CD14-positive monocyte (primary cell): Measurements from ENCODE around the gene EFEMP2. TPM values are rescaled to one million over a fixed set of nuclear protein-coding genes. Genes with fewer than 3 reads are reported as not detected.

Experiments
- DNase-seq, 3 donors: peaks; one replicate each; pipeline ENCODE4 v3.0.0-alpha.2; 2011 to 2022
- H2AFZ ChIP-seq: 2 replicates; pipeline ENCODE4 v1.6.0; 2012; ENCODE audit warnings: mild to moderate bottlenecking, low read depth, low read length, inconsistent platforms; ENCODE audit not compliant: insufficient read depth, poor library complexity, severe bottlenecking
- H3K27ac ChIP-seq, 2 donors: 1 replicate in 1 of 2; 2 replicates in 1 of 2; pipeline ENCODE4 v1.5.1; 2012 to 2013; ENCODE audit warnings: low read length in 2 of 2, control low read depth in 1 of 2, inconsistent platforms in 1 of 2, low read depth in 1 of 2, mild to moderate bottlenecking in 1 of 2
- H3K27me3 ChIP-seq, 2 donors: one replicate each; pipeline versions ENCODE4 v1.6.0 to v1.6.1; 2011 to 2013; ENCODE audit warnings: low read length in 2 of 2; ENCODE audit not compliant: control insufficient read depth in 2 of 2, insufficient read depth in 2 of 2
- H3K36me3 ChIP-seq, 2 donors: replicated peaks in 1 of 2; 1 replicate in 1 of 2; 2 replicates in 1 of 2; pipeline versions ENCODE4 v1.5.1 to v1.6.1; 2012 to 2013; ENCODE audit warnings: low read length in 2 of 2, control low read depth in 1 of 2, inconsistent platforms in 1 of 2, mild to moderate bottlenecking in 1 of 2; ENCODE audit not compliant: insufficient read depth in 2 of 2, control insufficient read depth in 1 of 2
- H3K4me1 ChIP-seq, 2 donors: 1 replicate in 1 of 2; 2 replicates in 1 of 2; pipeline versions ENCODE4 v1.5.1 to v1.6.1; 2012 to 2013; ENCODE audit warnings: low read length in 2 of 2, control low read depth in 1 of 2, inconsistent platforms in 1 of 2, mild to moderate bottlenecking in 1 of 2, moderate library complexity in 1 of 2; ENCODE audit not compliant: insufficient read depth in 2 of 2, control insufficient read depth in 1 of 2
- H3K4me2 ChIP-seq: replicated peaks from 2 replicates; pipeline ENCODE3; 2012; ENCODE audit warnings: low read length, moderate library complexity, mild to moderate bottlenecking; ENCODE audit not compliant: poor library complexity, severe bottlenecking; ENCODE audit errors: extremely low read depth
- H3K4me3 ChIP-seq, 3 experiments: fragments of 200-600 bp in 1 of 3; sonication (generic) in 1 of 3; replicated peaks in 1 of 3; 1 replicate in 2 of 3; 2 replicates in 1 of 3; pipeline ENCODE4 v1.5.1; 2011 to 2013; ENCODE audit warnings: low read length in 3 of 3, mild to moderate bottlenecking in 3 of 3, control low read depth in 2 of 3, low read depth in 2 of 3, inconsistent platforms in 1 of 3, moderate library complexity in 1 of 3
- H3K79me2 ChIP-seq: 2 replicates; pipeline ENCODE4 v1.6.0; 2012; ENCODE audit warnings: mild to moderate bottlenecking, control low read depth, inconsistent platforms, low read length, moderate library complexity; ENCODE audit not compliant: insufficient read depth
- H3K9ac ChIP-seq: 2 replicates; pipeline ENCODE4 v1.6.0; 2017; ENCODE audit warnings: low read length, mild to moderate bottlenecking; ENCODE audit not compliant: insufficient read depth, poor library complexity, severe bottlenecking
- H3K9me3 ChIP-seq, 2 donors: replicated peaks in 1 of 2; 1 replicate in 1 of 2; 2 replicates in 1 of 2; pipeline versions ENCODE4 v1.5.1 to v1.6.1; 2012 to 2013; ENCODE audit warnings: low read length in 2 of 2, control low read depth in 1 of 2; ENCODE audit not compliant: control insufficient read depth in 1 of 2, insufficient read depth in 1 of 2
- H4K20me1 ChIP-seq: 2 replicates; pipeline ENCODE4 v1.6.0; 2012; ENCODE audit warnings: mild to moderate bottlenecking, low read length, control low read depth, moderate library complexity; ENCODE audit not compliant: insufficient read depth
- H3K27ac Mint-ChIP-seq, 7 donors: one replicate each; pipeline ENCODE4 v1.8.0; 2020; ENCODE audit warnings: mild to moderate bottlenecking in 7 of 7, mixed read lengths in 7 of 7, moderate library complexity in 6 of 7, inconsistent platforms in 2 of 7
- H3K27me3 Mint-ChIP-seq, 3 donors: one replicate each; pipeline ENCODE4 v1.8.0; 2021 to 2022; ENCODE audit warnings: low read depth in 3 of 3, mild to moderate bottlenecking in 3 of 3, mixed read lengths in 3 of 3, moderate library complexity in 3 of 3, inconsistent platforms in 1 of 3
- H3K36me3 Mint-ChIP-seq, 2 donors: one replicate each; pipeline ENCODE4 v1.8.0; 2020; ENCODE audit warnings: mixed read lengths in 2 of 2, inconsistent platforms in 1 of 2, mild to moderate bottlenecking in 1 of 2
- H3K4me1 Mint-ChIP-seq: one replicate; pipeline ENCODE4 v1.8.0; 2020; ENCODE audit warnings: mild to moderate bottlenecking, mixed read lengths
- H3K4me3 Mint-ChIP-seq, 2 donors: one replicate each; pipeline ENCODE4 v1.8.0; 2020; ENCODE audit warnings: mild to moderate bottlenecking in 2 of 2, mixed read lengths in 2 of 2, moderate library complexity in 1 of 2
- H3K9me3 Mint-ChIP-seq, 7 donors: one replicate each; pipeline ENCODE4 v1.8.0; 2020 to 2022; ENCODE audit warnings: mixed read lengths in 7 of 7, mild to moderate bottlenecking in 6 of 7, moderate library complexity in 6 of 7, inconsistent platforms in 2 of 7
- CTCF ChIP-seq: fragments of 200-600 bp; IDR thresholded peaks from one replicate; pipeline ENCODE4 v1.8.0; 2022; ENCODE audit warnings: antibody characterized with exemption, mild to moderate bottlenecking
- WGBS: methylation state at CpG from one replicate; pipeline ENCODE4 v1.1.5; 2013; ENCODE audit warnings: missing lambda C conversion rate; ENCODE audit not compliant: insufficient coverage; 5-methylcytosine and 5-hydroxymethylcytosine counted together
- intact Hi-C, 2 donors: fragments of 100-400 bp; cut with micrococcal nuclease; formaldehyde crosslinking; loops; one replicate each; pipeline versions ENCODE4 v1.15.0 to v1.15.1; 2023
- polyA plus RNA-seq, 3 donors: library from polyadenylated mRNA; depleted of rRNA in 1 of 3; unstranded in 2 of 3; stranded (reverse) in 1 of 3; fragments of 300-500 nt in 2 of 3; fragments of >200 nt in 1 of 3; fragmentation: Illumina TruSeq in 2 of 3; gene quantifications; 1 replicate in 2 of 3; 2 replicates in 1 of 3; pipeline ENCODE4 v1.2.3, GENCODE V29; 2012 to 2021

The EFEMP2 gene
- polyA plus RNA-seq, 3 donors = 0.44 to 14.7 TPM; not detected in 1

- peaks cover 38 to 46% of the 10 kb centered on the region in 2 donors for H3K4me1 ChIP-seq
- no peaks in the 10 kb centered on the region for H3K27me3 ChIP-seq
- Mint-ChIP-seq H3K4me3 (peak overlapping the region; percentile 89 to 95), H3K4me1 (peaks cover 38% of the 10 kb centered on the region), H3K27me3 (peaks cover 0 to 2% (median 0%) of the 10 kb centered on the region in 3 donors), H3K27ac (no peak overlapping the region), H3K36me3 (peaks cover 34 to 36% of the 10 kb centered on the region in 2 donors), H3K9me3 (no peaks in the 10 kb centered on the region)
- H3K4me3 ChIP-seq = peak overlapping the region in 1 of 3 experiments; percentile 93
- intact Hi-C loops = loop anchor here in 1 of 2 donors (5.0 kb wide), 2 partner anchors 34 to 41 kb away; partner anchors contain the start of genes FIBP and SART1
- no peak for TF ChIP-seq CTCF
- H3K9me3 ChIP-seq = no peaks in the 10 kb centered on the region
- no peaks in the 10 kb centered on the region for H4K20me1 ChIP-seq
- no peak overlapping the region for H3K9ac ChIP-seq
- peak overlapping the region; percentile 94 for H3K4me2 ChIP-seq
- H3K79me2 ChIP-seq = peaks cover 38% of the 10 kb centered on the region
- WGBS = 91% methylated on average over 6 of the region's 12 CpGs
- DNase-seq = no peak
- no peak overlapping the region for H3K27ac ChIP-seq
- H2AFZ ChIP-seq = no peak overlapping the region
- H3K36me3 ChIP-seq = peaks cover 12 to 28% of the 10 kb centered on the region in 2 donors
Observed at GRCh38 chr11:65921033-65921555, 48.5 kb upstream of the EFEMP2 start.

- peaks cover 12 to 28% of the 10 kb centered on the region in 2 donors for H3K36me3 ChIP-seq
- 64% methylated on average over 11 of the region's 15 CpGs for WGBS
- H3K27me3 ChIP-seq = no peaks in the 10 kb centered on the region
- H3K4me3 Mint-ChIP-seq = peak overlapping the region; percentile 89 to 95
- peaks cover 0 to 2% (median 0%) of the 10 kb centered on the region in 3 donors for H3K27me3 Mint-ChIP-seq
- no peaks in the 10 kb centered on the region for H3K9me3 ChIP-seq
- no peak overlapping the region for H2AFZ ChIP-seq
- no peak for DNase-seq
- H3K9me3 Mint-ChIP-seq = no peaks in the 10 kb centered on the region
- peaks cover 32 to 36% of the 10 kb centered on the region in 2 donors for H3K36me3 Mint-ChIP-seq
- intact Hi-C loops = loop anchor here in 1 of 2 donors (5.0 kb wide), 2 partner anchors 33 to 42 kb away; partner anchors contain the start of genes FIBP and SART1
- peak overlapping the region; percentile 94 for H3K4me2 ChIP-seq
- H3K4me1 Mint-ChIP-seq = peaks cover 45% of the 10 kb centered on the region
- H3K27ac Mint-ChIP-seq = peak overlapping the region in 1 of 7 donors; percentile 61
- H3K9ac ChIP-seq = peak overlapping the region; percentile 77
- peak overlapping the region; percentile 74 to 93 (median 91) for H3K4me3 ChIP-seq
- peaks cover 38% of the 10 kb centered on the region for H3K79me2 ChIP-seq
- peaks cover 45 to 53% of the 10 kb centered on the region in 2 donors for H3K4me1 ChIP-seq
- peaks cover 2% of the 10 kb centered on the region for H4K20me1 ChIP-seq
- no peak for TF ChIP-seq CTCF
- no peak overlapping the region for H3K27ac ChIP-seq
Observed at GRCh38 chr11:65920372-65920802, 47.8 kb upstream of the EFEMP2 start.
